GM08714 (cell line): ENCODE results near the gene CNR1.
A peak's percentile ranks its signal among the peaks of the same experiment; 100 is the strongest.
"Not testable (repeated sequence)": the region's sequence is repeated elsewhere in the genome, so short reads cannot be mapped to it uniquely, and the experiment has no call there.

ENCODE experiments used
- H3K4me3 ChIP-seq: fragments of 200-500 bp; sonication (Bioruptor generic); 2 replicates; pipeline ENCODE4 v1.5.1; 2014; ENCODE audit warnings: mild to moderate bottlenecking, low read length, inconsistent platforms
- ZNF274 ChIP-seq: IDR thresholded peaks from 2 replicates; pipeline ENCODE4 v1.6.1; 2012; ENCODE audit warnings: mild to moderate bottlenecking, low read depth, low read length

Gene CNR1

DNA sequence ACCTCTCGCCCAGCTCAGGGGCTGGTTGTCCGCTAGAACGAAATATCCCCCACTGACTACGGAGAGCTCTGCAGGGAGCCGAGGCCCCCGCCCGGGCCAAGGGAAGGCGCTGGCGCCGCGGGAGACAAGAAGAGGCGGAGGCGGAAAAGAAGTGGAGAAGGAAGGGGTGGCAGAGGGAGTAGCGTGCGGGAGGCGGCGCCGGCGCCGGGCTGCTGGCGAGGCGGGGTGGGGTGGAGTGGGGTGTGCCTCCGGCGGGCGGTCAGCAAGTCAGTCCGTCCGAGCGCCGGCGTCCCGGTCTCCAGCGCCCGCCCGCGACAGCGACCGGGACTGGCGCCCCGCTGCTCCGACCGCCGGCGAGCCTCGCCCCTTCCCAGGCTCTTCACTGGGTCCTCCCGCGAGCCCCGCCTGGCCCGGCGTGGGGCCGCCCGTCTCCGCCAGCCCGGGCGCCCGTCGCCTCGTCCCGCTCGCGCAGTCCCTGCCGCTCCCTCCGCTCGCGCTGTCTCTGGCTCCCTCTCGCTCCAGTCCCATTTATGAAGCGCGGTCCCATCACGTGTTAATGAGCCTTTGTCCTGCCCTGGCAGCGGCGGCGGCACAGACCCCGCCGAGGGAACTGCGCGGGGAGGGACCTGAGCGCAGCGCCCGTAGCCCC, at the start of gene CNR1:
CNR1 (minus strand) TSS at position 504 of the 649 bp plus-strand sequence. CDS start 21,073 bp downstream, outside the sequence.
- no peak for TF ChIP-seq ZNF274
- H3K4me3 ChIP-seq = peak within 1 kb of the TSS; percentile 76

DNA sequence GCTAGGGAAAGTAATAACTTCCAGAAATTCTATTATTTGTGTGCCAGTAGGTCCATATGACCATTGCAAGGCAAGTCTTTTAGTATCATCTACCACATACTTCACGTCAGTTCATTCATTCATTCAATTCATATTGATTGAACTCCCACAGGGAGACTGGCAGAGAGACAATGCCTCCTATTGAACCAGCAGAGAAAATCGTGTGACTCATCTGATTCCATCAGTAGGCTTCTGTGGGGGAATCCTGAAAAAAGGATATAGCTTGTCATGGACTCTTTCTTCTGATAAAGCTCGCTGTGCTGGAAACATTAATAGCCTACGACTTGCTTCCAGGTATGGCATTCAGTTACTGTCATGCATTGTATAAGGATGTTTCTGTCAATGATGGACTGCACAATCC, 45.3 kb upstream of the CNR1 start:
- no peak overlapping the region for H3K4me3 ChIP-seq
- TF ChIP-seq ZNF274 = no peak

DNA sequence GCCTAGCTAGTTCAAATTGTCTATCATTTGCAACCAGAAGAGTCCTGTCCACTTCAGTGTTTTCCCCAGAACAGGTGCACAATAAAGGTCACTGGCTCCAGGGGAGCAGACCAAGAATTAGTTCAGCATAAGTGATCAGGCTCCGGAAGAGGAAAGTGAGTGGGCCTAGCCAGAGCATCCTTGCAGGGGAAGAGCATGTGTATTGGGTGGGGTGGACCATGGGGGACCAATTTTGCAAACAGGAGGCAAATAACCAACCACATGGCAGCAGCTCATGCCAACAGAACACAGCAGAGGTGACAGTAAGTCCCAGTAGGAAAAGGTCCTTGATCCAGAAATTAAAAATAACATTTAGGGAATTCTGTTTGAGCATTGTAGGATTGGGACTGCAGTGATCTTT, 43.2 kb upstream of the CNR1 start:
- TF ChIP-seq ZNF274 = no peak
- H3K4me3 ChIP-seq = no peak overlapping the region

DNA sequence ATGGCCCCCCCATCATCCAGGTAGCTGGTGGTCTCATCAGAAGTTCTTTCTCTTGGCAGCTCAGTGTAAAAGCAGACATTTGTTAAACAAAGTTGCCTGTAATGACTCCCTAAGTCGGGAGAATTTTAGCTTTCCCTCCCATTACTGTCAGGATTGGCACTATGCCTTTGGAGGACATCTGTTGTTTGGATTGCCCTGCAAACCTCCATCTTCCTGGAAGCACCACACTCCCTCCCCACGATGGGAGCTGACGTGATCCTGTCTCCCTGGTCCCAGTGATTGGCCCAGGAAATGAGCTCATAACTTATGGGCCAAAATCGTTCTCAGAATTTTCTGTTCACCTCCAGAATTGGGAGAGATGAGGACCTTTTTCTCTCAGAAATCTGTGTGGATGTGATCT, 42.6 kb upstream of the CNR1 start:
- H3K4me3 ChIP-seq = no peak overlapping the region

DNA sequence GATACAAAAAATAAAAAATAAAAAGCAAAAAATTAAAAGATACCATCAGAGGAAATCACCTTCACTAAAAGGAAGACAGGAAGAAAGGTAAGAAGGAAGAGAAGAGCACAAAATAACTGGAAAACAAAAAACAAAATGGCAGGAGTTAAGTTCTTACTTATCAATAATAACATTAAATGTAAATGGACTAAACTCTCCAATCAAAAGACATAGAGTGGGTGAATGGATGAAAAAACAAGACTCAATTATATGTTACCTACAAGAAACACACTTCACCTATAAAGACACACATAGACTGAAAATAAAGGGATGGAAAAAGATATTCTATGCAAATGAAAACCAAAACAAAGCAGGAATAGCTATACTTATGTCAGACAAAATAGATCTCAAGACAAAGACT, 35.6 kb upstream of the CNR1 start:
- not testable (repeated sequence) for H3K4me3 ChIP-seq

More for the DNA sequence above, 42.6 kb upstream of the CNR1 start:
- TF ChIP-seq ZNF274 = no peak

DNA sequence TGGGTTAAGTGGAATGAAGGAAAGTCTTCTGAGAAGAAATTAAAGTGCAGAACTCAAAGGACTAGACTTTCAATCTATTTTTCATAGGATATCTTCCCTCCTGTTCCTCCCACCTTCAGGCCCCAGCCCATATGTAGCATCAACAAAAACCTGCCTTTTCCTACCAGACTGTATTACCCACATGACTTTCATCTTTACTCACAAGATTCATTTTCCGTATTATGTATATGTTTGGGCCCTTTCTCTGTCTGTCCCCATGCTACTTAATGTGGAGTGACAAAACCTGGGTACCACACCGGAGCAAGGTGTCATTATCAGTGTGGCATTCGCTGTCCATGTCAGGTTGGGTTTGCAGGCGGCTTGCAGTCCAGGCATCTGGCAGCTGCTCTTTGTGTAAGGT, 18.8 kb upstream of the CNR1 start:
- H3K4me3 ChIP-seq = no peak overlapping the region
- TF ChIP-seq ZNF274 = no peak

DNA sequence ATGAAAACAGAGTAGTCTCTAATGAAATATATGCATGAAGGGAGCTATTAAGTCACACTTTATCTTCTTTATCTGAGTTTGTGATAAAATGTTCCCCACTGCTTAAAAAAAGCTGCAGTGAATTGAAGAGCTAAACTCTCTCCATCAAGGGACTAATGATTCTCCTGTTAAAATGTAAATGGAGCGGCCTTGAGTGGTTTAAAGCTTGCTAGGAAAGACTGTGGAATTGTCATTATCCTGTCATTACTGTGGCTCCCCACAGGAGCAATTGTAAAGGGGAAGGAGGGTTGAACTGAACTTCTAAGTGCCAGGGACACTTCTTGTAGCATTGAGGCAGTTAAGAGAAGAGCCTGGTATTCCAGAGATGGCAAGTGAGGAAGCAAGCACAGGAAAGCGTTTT, 17.3 kb upstream of the CNR1 start:
- no peak overlapping the region for H3K4me3 ChIP-seq
- TF ChIP-seq ZNF274 = no peak

DNA sequence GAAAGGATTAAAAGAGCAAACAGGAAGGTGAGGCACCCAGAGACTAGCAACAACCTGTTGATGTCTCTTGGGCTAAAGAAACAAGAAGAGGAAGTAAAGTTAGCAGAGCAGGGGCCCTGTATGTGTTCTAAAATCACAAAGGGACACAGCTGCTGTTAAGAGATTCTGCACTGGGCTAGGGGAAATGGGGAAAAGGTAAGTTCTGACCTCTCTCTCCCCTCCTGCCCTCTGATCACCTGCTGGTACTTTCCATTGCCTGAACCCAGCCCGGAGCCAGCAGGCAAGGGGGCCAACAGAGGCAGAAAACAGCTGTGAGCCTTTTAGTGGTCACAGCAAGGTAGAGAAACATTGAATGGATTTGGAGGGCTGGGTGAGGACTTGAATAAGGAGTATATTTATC, 13.5 kb upstream of the CNR1 start:
- peak overlapping the region; percentile 30; the same call in 1 of the 2 replicates for H3K4me3 ChIP-seq
- TF ChIP-seq ZNF274 = no peak

DNA sequence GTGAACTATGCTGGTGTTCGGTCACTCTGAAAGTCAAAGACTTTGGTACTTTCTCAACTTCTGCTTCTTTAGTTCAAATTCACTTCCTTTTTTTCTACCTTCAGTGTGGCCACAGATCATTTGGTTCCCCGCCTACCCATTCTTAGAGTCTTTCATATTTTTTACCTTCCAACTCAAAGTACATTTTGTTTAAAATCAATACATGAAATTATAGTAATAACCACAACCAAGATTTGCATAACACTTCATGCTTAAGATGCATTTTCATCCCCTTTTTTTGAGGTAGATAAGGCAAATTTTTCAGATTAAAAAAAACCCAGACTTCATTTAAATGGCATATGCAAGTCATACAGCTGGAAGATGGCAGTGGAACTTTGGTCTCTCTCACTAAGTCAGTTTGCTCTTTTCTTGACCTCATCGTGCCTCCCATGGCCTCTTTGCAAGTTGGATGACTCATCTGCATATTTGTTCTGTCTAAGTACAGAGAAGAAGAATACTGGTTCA, 11.9 kb upstream of the CNR1 start:
- H3K4me3 ChIP-seq = no peak overlapping the region; the same call in 1 of the 2 replicates
- no peak for TF ChIP-seq ZNF274

DNA sequence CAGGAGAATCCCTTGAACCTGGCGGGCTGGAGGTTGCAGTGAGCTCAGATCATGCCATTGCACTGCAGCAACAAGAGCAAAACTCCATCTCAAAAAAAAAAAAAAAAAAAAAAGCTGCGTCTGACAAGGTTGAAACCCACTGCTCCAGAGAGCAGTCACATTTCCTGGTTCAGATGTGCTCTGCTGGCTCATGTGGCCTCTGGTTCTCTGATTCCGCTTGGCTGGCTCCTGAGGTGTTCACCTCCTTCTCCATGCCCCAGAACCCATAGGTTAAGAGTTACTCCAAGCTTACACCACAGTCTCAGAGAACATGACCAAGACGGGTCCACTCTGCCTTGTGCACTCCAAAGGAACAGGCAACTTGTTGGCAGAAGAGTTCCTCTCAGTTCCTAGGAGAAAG, 8.8 kb upstream of the CNR1 start:
- no peak for TF ChIP-seq ZNF274
- no peak overlapping the region for H3K4me3 ChIP-seq

DNA sequence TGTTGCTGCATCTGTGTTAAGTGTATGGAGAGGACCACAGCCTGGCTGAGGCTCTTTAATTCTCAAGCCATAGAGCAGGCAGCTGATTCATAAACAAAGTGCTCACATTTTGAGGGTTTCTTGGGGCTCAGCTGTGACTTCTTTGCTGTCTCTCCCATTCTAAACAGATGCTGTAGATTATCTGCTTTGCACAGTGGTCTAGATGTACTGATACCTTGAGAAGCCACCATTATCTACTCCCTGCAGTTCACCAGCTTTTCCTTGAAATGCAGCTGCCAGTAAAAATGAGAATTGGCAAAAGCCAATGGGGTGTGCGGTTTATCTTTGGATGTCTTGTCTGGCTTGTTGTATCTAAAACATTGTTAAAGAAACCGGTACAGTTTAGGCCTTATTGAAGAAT, 5.2 kb upstream of the CNR1 start:
- H3K4me3 ChIP-seq = no peak overlapping the region
- TF ChIP-seq ZNF274 = no peak

DNA sequence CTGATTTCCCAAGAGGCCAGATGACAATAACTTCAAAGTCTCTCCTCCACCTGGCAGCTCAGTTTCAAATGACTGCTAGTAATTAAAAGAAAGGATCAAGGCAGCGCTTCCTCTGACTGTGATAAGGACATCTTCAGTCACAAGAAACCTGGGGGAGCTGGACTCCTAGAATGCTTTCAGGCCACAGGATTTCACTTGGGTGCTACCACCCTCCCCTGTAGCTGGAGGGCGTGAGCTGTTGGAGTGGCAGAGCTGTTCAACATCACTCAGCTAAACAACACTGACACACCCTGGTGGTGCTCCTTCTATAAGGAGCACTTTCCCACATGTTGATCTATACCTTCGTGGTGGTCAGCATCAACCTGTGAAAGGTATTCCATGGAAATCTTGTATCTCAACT, 2.2 kb upstream of the CNR1 start:
- no peak overlapping the region for H3K4me3 ChIP-seq
- no peak for TF ChIP-seq ZNF274

DNA sequence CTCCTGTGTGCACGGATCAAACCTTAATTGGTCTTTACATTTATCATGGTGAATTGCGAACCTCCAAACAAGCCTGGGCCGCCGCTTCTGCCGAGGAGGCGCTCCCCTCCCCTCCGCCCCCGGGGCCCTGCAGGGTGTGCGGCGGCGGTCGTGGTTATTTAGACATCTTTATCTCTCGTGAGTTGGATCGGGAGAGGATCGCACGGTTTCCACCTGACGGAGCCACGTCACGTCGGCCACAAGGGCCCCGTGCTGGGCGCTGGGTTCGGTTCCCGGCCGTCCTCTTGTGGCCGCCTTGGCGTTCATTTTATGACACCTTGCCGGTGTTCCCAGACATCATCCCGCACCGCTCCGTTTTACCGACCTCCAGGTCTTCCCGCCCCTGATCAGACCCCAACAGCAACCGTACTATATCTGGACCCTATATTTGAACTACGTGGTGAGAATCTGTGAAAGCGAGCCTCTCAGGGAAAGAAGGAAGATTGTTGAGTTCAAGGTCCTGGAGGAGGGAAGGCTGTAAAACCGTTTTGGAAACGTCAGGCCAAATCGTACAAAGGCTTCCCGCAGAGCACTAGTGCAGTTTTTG, 1.3 kb upstream of the CNR1 start:
- no peak for TF ChIP-seq ZNF274
- peak overlapping the region; percentile 76; the same call in 1 of the 2 replicates for H3K4me3 ChIP-seq

DNA sequence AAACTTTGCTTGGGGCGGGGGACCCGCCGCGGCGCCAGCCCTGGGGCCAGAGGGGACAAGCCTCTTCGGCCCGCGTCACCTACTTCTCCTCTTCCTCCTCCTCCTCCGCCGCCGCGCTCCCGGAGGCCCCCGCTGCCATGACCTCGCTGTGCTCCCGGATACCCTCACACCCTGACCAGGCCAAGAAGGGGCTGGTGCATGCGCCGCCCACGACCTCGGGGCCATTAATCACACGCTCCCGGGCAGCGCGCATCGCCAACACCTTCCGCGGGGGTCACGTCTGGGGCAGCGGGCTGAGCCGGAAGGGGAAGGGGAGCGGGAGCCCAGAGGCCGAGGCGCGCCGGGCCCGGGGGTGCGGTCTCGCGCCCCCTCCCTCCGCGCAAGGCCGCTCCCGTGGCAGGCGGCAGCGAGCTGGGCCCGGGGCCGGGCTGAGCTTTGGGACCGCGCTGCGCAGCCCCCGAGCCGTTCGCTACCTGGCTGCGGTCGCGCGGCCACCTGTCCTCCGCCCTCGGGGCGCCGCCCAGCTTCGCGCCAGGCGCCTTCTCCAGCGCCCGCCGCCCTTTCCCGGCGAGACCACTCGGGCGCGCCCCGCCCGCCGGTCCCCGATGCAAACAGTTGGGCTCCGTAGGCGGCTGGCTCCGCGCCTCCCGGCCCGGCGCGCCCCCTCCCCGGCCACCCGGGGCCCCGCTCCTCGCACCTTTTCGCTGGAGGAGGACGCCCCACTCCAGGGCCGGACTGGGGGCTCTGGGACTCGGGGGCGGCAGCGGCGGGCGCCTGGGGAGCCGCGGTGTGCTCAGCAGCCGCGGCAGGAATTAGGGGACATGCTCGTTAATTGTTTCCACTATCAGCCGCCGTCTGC, 575 bp upstream of the CNR1 start:
- no peak for TF ChIP-seq ZNF274
- peak overlapping the region; percentile 76 for H3K4me3 ChIP-seq

DNA sequence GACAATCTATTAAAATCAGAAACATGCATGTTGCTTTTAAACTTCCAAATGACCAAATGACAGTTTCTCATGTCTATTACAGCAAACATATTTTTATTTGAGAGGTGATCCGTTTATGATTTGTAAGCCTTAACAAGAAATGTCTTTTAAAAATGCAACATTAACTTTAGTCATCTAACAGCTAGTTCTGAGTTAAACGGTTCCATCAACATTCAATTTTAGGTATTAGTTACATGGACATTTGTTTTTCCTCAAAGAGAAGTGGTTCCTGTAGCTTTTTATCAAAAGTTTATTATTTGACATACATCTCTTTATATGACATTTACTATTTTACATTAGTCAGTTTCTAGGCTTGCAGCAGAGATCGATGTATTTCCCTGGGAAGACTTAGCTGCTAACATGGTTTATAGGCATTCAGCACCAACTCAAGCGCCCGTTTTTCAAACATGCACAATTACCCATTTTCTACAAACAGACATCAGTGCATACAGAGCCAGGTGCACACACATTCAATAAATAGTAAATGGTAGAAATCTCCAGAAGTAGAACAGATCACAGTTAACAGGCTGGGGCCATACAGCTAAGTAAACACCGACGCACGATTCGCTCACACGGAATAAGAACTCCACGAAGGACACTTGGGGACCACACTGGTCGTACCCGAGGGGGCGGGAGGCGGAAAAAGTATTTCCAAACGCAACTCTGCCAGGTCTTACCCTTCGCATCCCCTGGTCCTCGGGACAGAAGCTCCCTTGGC, 882 bp downstream of the CNR1 start:
- H3K4me3 ChIP-seq = peak overlapping the region; percentile 76
- TF ChIP-seq ZNF274 = no peak
